ENCODE results near the gene MRNIP. TPM values are rescaled to one million over a fixed set of nuclear protein-coding genes. Genes with fewer than 3 reads are reported as not detected.
A peak's percentile ranks its signal among the peaks of the same experiment; 100 is the strongest.

The MRNIP gene
- total RNA-seq, 1 donor from 2014 or later, result 8.3 TPM

GRCh38 chr5:179802207-179802883, 56.3 kb downstream of the MRNIP start:
- peak; percentile 11 for ATAC-seq

- peak; percentile 35 for ATAC-seq
These were observed 57.1 kb downstream of the MRNIP start for GRCh38 chr5:179801304-179802206.

- ATAC-seq, result no peak
These were observed 57.9 kb downstream of the MRNIP start for GRCh38 chr5:179800696-179801201.

GRCh38 chr5:179800071-179800695, 58.4 kb downstream of the MRNIP start:
- ATAC-seq, result no peak

GRCh38 chr5:179799644-179799973, 59.0 kb downstream of the MRNIP start:
- no peak for ATAC-seq

- no peak for ATAC-seq
These were observed 59.6 kb downstream of the MRNIP start for GRCh38 chr5:179798771-179799643.

GRCh38 chr5:179798144-179798770, 60.4 kb downstream of the MRNIP start:
- ATAC-seq, result no peak

GRCh38 chr5:179797741-179798140, 60.9 kb downstream of the MRNIP start:
- no peak for ATAC-seq

- ATAC-seq, result no peak
These were observed 61.6 kb downstream of the MRNIP start for GRCh38 chr5:179796877-179797608.

- peak; percentile 73 for ATAC-seq
These were observed 62.5 kb downstream of the MRNIP start for GRCh38 chr5:179795863-179796833.

- peak; percentile 32 for ATAC-seq
These were observed 63.4 kb downstream of the MRNIP start for GRCh38 chr5:179795049-179795862.

- peak; percentile 0 for ATAC-seq
These were observed 64.0 kb downstream of the MRNIP start for GRCh38 chr5:179794575-179794974.

- ATAC-seq, result no peak
These were observed 64.4 kb downstream of the MRNIP start for GRCh38 chr5:179794171-179794570.

- ATAC-seq, result peak; percentile 32
These were observed 65.0 kb downstream of the MRNIP start, which contains the start of gene LTC4S for GRCh38 chr5:179793468-179794139. LTC4S (plus strand) TSS chr5:179793986; CDS start chr5:179794081, 95 bp downstream.

GRCh38 chr5:179792612-179793467, 65.8 kb downstream of the MRNIP start:
- ATAC-seq, result no peak

- no peak for ATAC-seq
These were observed 66.6 kb downstream of the MRNIP start for GRCh38 chr5:179791881-179792611.
